ENCODE measurements around the gene GRIK5. TPM values are rescaled to one million over a fixed set of nuclear protein-coding genes. Genes with fewer than 3 reads are reported as not detected.

GRIK5 gene
- total RNA-seq, 1 experiment from 2014 or later: 0.48 TPM

- CTCF ChIA-PET: interaction anchor here (0.6 kb wide), 1 partner anchor 106 kb away, joined by 3 read pairs; no protein-coding TSS in a partner anchor
- Histone ChIP-seq H3K9me3 (no peaks in the 10 kb centered on the region), H3K27me3 (replicated peaks; ENCODE audit: control insufficient read depth, insufficient read depth, low read length) (no peaks in the 10 kb centered on the region; the same call in 1 of the 2 replicates), H3K4me1 (no peaks in the 10 kb centered on the region; the same call in 1 of the 2 replicates), H3K4me3 (ENCODE audit: low read depth, low read length) (no peak overlapping the region), H3K36me3 (ENCODE audit: control insufficient read depth, insufficient read depth, low read length) (no peaks in the 10 kb centered on the region)
- H3K9me3 Mint-ChIP-seq (ENCODE audit: unreplicated experiment): no peaks in the 10 kb centered on the region
- no peak for DNase-seq
- H3K4me3 Mint-ChIP-seq (ENCODE audit: unreplicated experiment): no peak overlapping the region
- TF ChIP-seq CTCF (IDR thresholded peaks at IDR 0.05; ENCODE audit: insufficient read depth in 1 of 2, low read depth in 1 of 2, low read length in 1 of 2, severe bottlenecking in 1 of 2, unreplicated experiment in 1 of 2): no peak
- intact Hi-C loops (cut with micrococcal nuclease; ENCODE audit: unreplicated experiment): no loop called here
- H3K27ac Mint-ChIP-seq (ENCODE audit: unreplicated experiment): no peak overlapping the region
- peaks cover 3% of the 10 kb centered on the region for H3K27me3 Mint-ChIP-seq (ENCODE audit: insufficient read depth, unreplicated experiment)
- BruUV-seq (replicated peaks): no TSS peak
- H3K4me1 Mint-ChIP-seq (ENCODE audit: low read depth, unreplicated experiment): no peaks in the 10 kb centered on the region
- POLR2A ChIA-PET: no interaction called here
- no peaks in the 10 kb centered on the region for H3K36me3 Mint-ChIP-seq (ENCODE audit: insufficient read depth, unreplicated experiment)
These were observed 45.7 kb upstream of the GRIK5 start for GRCh38 chr19:42115705-42116104.

GRCh38 chr19:42115219-42115618 lies 45.2 kb upstream of the GRIK5 start:
- ChIA-PET POLR2A (no interaction called here), CTCF (interaction anchor here (0.6 kb wide), 1 partner anchor 108 kb away, joined by 4 read pairs; no protein-coding TSS in a partner anchor)
- intact Hi-C loops (cut with micrococcal nuclease; ENCODE audit: unreplicated experiment): no loop called here
- Mint-ChIP-seq H3K4me1 (ENCODE audit: low read depth, unreplicated experiment) (no peaks in the 10 kb centered on the region), H3K27me3 (ENCODE audit: insufficient read depth, unreplicated experiment) (peaks cover 3% of the 10 kb centered on the region), H3K9me3 (ENCODE audit: unreplicated experiment) (no peaks in the 10 kb centered on the region), H3K4me3 (ENCODE audit: unreplicated experiment) (no peak overlapping the region), H3K36me3 (ENCODE audit: insufficient read depth, unreplicated experiment) (no peaks in the 10 kb centered on the region), H3K27ac (ENCODE audit: unreplicated experiment) (no peak overlapping the region)
- TF ChIP-seq CTCF (IDR thresholded peaks at IDR 0.05; ENCODE audit: insufficient read depth in 1 of 2, low read depth in 1 of 2, low read length in 1 of 2, severe bottlenecking in 1 of 2, unreplicated experiment in 1 of 2): no peak
- DNase-seq: no peak
- Histone ChIP-seq H3K9me3 (no peaks in the 10 kb centered on the region), H3K36me3 (ENCODE audit: control insufficient read depth, insufficient read depth, low read length) (no peaks in the 10 kb centered on the region), H3K4me3 (ENCODE audit: low read depth, low read length) (no peak overlapping the region), H3K4me1 (no peaks in the 10 kb centered on the region; the same call in 1 of the 2 replicates), H3K27me3 (replicated peaks; ENCODE audit: control insufficient read depth, insufficient read depth, low read length) (no peaks in the 10 kb centered on the region; the same call in 1 of the 2 replicates)
- BruUV-seq (replicated peaks): no TSS peak

- Histone ChIP-seq H3K9me3 (no peaks in the 10 kb centered on the region), H3K4me3 (ENCODE audit: low read depth, low read length) (no peak overlapping the region), H3K36me3 (ENCODE audit: control insufficient read depth, insufficient read depth, low read length) (no peaks in the 10 kb centered on the region), H3K4me1 (no peaks in the 10 kb centered on the region; the same call in 1 of the 2 replicates), H3K27me3 (replicated peaks; ENCODE audit: control insufficient read depth, insufficient read depth, low read length) (no peaks in the 10 kb centered on the region; the same call in 1 of the 2 replicates)
- H3K27ac Mint-ChIP-seq (ENCODE audit: unreplicated experiment): no peak overlapping the region
- no TSS peak for BruUV-seq (replicated peaks)
- no peaks in the 10 kb centered on the region for H3K36me3 Mint-ChIP-seq (ENCODE audit: insufficient read depth, unreplicated experiment)
- intact Hi-C loops (cut with micrococcal nuclease; ENCODE audit: unreplicated experiment): no loop called here
- H3K27me3 Mint-ChIP-seq (ENCODE audit: insufficient read depth, unreplicated experiment): peaks cover 3% of the 10 kb centered on the region
- POLR2A ChIA-PET: interaction anchor here (0.6 kb wide), 1 partner anchor 9 kb away, joined by 3 read pairs; no protein-coding TSS in a partner anchor
- no peak overlapping the region for H3K4me3 Mint-ChIP-seq (ENCODE audit: unreplicated experiment)
- H3K9me3 Mint-ChIP-seq (ENCODE audit: unreplicated experiment): no peaks in the 10 kb centered on the region
- no peak for DNase-seq
- CTCF ChIA-PET: interaction anchor here (0.6 kb wide), 1 partner anchor 107 kb away, joined by 4 read pairs; no protein-coding TSS in a partner anchor
- TF ChIP-seq CTCF (IDR thresholded peaks at IDR 0.05; ENCODE audit: insufficient read depth in 1 of 2, low read depth in 1 of 2, low read length in 1 of 2, severe bottlenecking in 1 of 2, unreplicated experiment in 1 of 2): no peak
- no peaks in the 10 kb centered on the region for H3K4me1 Mint-ChIP-seq (ENCODE audit: low read depth, unreplicated experiment)
These were observed 44.4 kb upstream of the GRIK5 start for GRCh38 chr19:42114412-42114811.
